PC-9 (cell line): Measurements from ENCODE around the gene P2RY8. TPM values are rescaled to one million over a fixed set of nuclear protein-coding genes. Genes with fewer than 3 reads are reported as not detected.
"Not testable (repeated sequence)": the region's sequence is repeated elsewhere in the genome, so short reads cannot be mapped to it uniquely, and the experiment has no call there.

Source experiments
- BruUV-seq: library from RNA; stranded (reverse); fragments of 400-500 nt; replicated peaks from 2 replicates; lab custom pipeline; 2021; lab: Mats Ljungman, UMichigan
- CTCF ChIA-PET: fragments of 300-600 bp; sonication (Branson Sonifier 250); formaldehyde crosslinking; loops from one replicate; lab custom pipeline; 2022; ENCODE audit warnings: antibody characterized with exemption; lab: Charles Lee
- POLR2A ChIA-PET: fragments of 300-600 bp; sonication (Branson Sonifier 250); formaldehyde crosslinking; loops from one replicate; lab custom pipeline; 2022; ENCODE audit warnings: antibody characterized with exemption; ENCODE audit not compliant: unreplicated experiment; lab: Charles Lee
- DNase-seq, 2 experiments: peaks; one replicate each; pipeline versions ENCODE4 v3.0.0 to v3.0.0-alpha.2; 2015 to 2022; ENCODE audit warnings: mixed read lengths in 1 of 2
- H2AFZ ChIP-seq: fragments of 200-600 bp; sonication (generic); 2 replicates; pipeline ENCODE4 v1.8.1; 2017; ENCODE audit warnings: antibody characterized with exemption
- H3F3A ChIP-seq: fragments of 200-600 bp; sonication (generic); 2 replicates; pipeline ENCODE4 v1.8.1; 2017; ENCODE audit warnings: antibody characterized with exemption, mild to moderate bottlenecking, low read depth; ENCODE audit not compliant: insufficient read depth
- H3K27ac ChIP-seq: fragments of 200-600 bp; sonication (generic); 2 replicates; pipeline ENCODE4 v1.6.1; 2016; ENCODE audit warnings: mixed run types
- H3K27me3 ChIP-seq: fragments of 200-600 bp; sonication (generic); 2 replicates; pipeline ENCODE4 v1.6.1; 2016; ENCODE audit warnings: low read depth, mixed run types; ENCODE audit not compliant: insufficient read depth
- H3K36me3 ChIP-seq: fragments of 200-600 bp; sonication (generic); 2 replicates; pipeline ENCODE4 v1.6.1; 2016; ENCODE audit warnings: low read depth, mixed run types
- H3K4me1 ChIP-seq: fragments of 200-600 bp; sonication (generic); replicated peaks from 2 replicates; pipeline ENCODE4 v1.6.1; 2016; ENCODE audit warnings: mixed run types; ENCODE audit not compliant: insufficient read depth
- H3K4me2 ChIP-seq: fragments of 200-600 bp; sonication (generic); 2 replicates; pipeline ENCODE4 v1.6.1; 2017; ENCODE audit warnings: mixed run types
- H3K4me3 ChIP-seq: fragments of 200-600 bp; sonication (generic); 2 replicates; pipeline ENCODE4 v1.6.1; 2016; ENCODE audit warnings: mixed run types
- H3K79me2 ChIP-seq: fragments of 200-600 bp; sonication (generic); 2 replicates; pipeline ENCODE4 v1.6.1; 2017; ENCODE audit warnings: low read depth, mixed run types
- H3K9me2 ChIP-seq: fragments of 200-600 bp; sonication (generic); 2 replicates; pipeline ENCODE4 v1.8.1; 2017; ENCODE audit warnings: mild to moderate bottlenecking; ENCODE audit not compliant: insufficient read depth
- H3K9me3 ChIP-seq: fragments of 200-600 bp; sonication (generic); 2 replicates; pipeline ENCODE4 v1.8.1; 2016; ENCODE audit warnings: low read depth; ENCODE audit not compliant: insufficient read depth
- H4K20me1 ChIP-seq: fragments of 200-600 bp; sonication (generic); 2 replicates; pipeline ENCODE4 v1.8.1; 2017; ENCODE audit not compliant: insufficient read depth
- EZH2 ChIP-seq: fragments of 200-600 bp; sonication (generic); IDR thresholded peaks from 2 replicates; pipeline ENCODE4 v1.8.0; 2017; ENCODE audit warnings: antibody characterized with exemption, low read depth
- intact Hi-C: fragments of 100-400 bp; cut with micrococcal nuclease; formaldehyde crosslinking; loops from one replicate; pipeline ENCODE4 v1.10.0; 2022; ENCODE audit not compliant: unreplicated experiment
- total RNA-seq: library from RNA; stranded (reverse); gene quantifications from 2 replicates; pipeline ENCODE4 v1.2.3, GENCODE V29; 2021
- TF ChIP-seq, protein P1 (sequence below): fragments of 200-600 bp; sonication (generic); conservative IDR thresholded peaks from 2 replicates; pipeline ENCODE4 v1.6.1; 2017; ENCODE audit warnings: mixed run types, antibody characterized with exemption, mild to moderate bottlenecking, moderate library complexity

Gene P2RY8
- total RNA-seq, 1 experiment from 2014 or later = not detected

DNA sequence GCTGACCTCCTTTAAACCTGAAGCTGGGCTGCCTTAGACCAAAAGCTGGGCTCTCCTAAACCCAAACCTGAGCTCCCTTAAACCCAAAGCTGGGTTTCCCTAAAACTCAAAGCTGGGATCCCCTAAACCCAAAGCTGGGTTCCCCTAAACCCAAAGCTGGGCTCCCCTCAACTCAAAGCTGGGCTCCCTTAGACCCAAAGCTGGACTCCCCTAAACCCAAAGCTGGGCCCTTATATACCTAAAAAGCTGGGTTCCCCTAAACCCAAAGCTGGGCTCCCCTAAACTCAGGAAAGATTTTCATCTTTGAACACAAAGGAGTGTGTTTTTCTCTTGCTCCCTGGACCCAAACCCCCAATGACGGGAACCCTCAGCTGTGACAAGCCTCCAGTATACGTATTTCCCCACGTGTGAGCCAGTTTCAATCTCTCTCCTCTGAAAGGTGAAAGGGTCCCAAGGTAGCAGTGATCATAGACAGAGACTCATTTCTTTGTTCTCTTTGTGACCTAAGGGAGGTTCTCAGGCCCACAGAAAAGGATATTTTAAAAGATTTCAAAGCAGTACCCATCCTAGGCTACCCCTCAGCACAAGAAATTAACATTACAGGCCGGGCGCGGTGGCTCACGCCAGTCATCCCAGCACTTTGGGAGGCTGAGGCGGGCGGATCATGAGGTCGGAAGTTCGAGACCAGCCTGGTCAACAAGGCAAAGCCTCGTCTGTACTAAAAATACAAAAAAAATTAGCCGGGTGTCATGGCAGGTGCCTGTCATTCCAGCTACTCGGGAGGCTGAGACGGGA lies 52.9 kb downstream of the P2RY8 start:
- no peaks in the 10 kb centered on the region for H3K4me1 ChIP-seq
- H3K79me2 ChIP-seq = no peaks in the 10 kb centered on the region
- TF ChIP-seq, protein P1, sequence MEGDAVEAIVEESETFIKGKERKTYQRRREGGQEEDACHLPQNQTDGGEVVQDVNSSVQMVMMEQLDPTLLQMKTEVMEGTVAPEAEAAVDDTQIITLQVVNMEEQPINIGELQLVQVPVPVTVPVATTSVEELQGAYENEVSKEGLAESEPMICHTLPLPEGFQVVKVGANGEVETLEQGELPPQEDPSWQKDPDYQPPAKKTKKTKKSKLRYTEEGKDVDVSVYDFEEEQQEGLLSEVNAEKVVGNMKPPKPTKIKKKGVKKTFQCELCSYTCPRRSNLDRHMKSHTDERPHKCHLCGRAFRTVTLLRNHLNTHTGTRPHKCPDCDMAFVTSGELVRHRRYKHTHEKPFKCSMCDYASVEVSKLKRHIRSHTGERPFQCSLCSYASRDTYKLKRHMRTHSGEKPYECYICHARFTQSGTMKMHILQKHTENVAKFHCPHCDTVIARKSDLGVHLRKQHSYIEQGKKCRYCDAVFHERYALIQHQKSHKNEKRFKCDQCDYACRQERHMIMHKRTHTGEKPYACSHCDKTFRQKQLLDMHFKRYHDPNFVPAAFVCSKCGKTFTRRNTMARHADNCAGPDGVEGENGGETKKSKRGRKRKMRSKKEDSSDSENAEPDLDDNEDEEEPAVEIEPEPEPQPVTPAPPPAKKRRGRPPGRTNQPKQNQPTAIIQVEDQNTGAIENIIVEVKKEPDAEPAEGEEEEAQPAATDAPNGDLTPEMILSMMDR = no peak
- H4K20me1 ChIP-seq = no peaks in the 10 kb centered on the region
- no TSS peak for BruUV-seq
- H3K36me3 ChIP-seq = no peaks in the 10 kb centered on the region
- POLR2A ChIA-PET = no interaction called here
- peaks cover 4% of the 10 kb centered on the region; the same call in 1 of the 2 replicates for H3K9me3 ChIP-seq
- intact Hi-C loops = no loop called here
- H3K27me3 ChIP-seq = peaks cover 55% of the 10 kb centered on the region
- H3K4me3 ChIP-seq = no peak overlapping the region
- H3K4me2 ChIP-seq = no peak overlapping the region
- DNase-seq = no peak
- no peaks in the 10 kb centered on the region; the same call in 1 of the 2 replicates for H3F3A ChIP-seq
- CTCF ChIA-PET = no interaction called here
- H3K27ac ChIP-seq = no peak overlapping the region
- no peak overlapping the region for H2AFZ ChIP-seq
- no peaks in the 10 kb centered on the region for H3K9me2 ChIP-seq

DNA sequence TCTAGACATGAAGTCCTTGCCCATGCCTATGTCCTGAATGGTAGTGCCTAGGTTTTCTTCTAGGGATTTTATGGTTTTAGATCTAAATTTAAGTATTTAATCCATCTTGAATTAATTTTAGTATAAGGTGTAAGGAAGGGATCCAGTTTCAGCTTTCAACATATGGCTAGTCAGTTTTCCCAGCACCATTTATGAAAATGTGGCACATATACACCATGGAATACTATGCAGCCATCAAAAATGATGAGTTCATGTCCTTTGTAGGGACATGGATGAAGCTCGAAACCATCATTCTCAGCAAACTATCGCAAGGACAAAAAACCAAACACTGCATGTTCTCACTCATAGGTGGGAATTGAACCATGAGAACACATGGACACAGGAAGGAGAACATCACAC lies 54.5 kb downstream of the P2RY8 start:
- peaks cover 59% of the 10 kb centered on the region for H3K27me3 ChIP-seq
- H3K9me3 ChIP-seq, POLR2A ChIA-PET, H3K36me3 ChIP-seq, BruUV-seq, H3K4me2 ChIP-seq, H4K20me1 ChIP-seq, H3K79me2 ChIP-seq, H3F3A ChIP-seq, H3K4me1 ChIP-seq, DNase-seq, CTCF ChIA-PET, H3K4me3 ChIP-seq, intact Hi-C loops, H2AFZ ChIP-seq, H3K9me2 ChIP-seq, H3K27ac ChIP-seq: not testable (repeated sequence)

DNA sequence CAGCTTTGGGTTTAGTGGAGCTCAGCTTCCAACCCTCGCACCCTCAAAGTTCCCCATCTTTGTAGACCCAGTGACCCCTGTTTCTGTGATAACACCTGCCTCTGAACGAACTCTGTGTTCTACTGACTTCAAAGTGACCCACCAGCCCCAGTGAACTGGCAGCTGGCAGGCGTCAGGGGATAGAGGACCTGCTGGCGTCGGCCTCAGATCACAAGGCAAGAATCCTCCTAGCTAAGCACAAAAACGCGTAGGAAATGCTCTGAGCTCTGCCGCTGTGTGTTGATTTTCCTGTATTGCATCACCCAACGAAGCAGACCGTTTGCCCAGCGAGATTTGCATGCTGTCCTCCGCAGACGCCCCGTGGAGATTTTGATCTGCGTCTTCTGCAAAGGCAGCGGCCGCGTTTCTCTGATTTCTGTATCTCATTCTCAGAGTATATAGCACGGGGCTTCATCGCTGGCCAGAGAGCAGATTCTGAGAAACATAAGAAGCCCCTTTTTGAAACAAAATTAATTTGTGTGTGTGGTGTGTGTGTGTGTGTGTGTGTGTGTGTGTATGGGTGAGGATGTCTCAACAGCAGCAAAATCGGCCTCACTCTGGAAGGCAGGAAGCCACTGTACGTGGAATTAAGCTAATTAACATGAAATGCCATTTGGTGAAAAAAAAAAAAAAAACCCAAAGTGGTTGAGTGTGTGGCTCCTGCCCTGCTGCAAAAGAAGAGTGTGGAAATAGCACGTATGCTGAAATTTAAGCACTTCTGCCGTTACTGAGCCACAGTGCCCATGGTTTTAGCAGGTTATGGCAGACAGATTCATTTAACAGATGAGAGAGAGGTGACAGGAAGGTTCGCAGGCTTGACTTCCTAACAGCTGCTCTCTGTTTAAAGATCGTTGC lies 55.1 kb downstream of the P2RY8 start:
- peak; percentile 15 to 50 for DNase-seq
- Histone ChIP-seq H3K4me3 (peak overlapping the region; percentile 43; the same call in 1 of the 2 replicates), H3K27me3 (peaks cover 59% of the 10 kb centered on the region), H4K20me1 (no peaks in the 10 kb centered on the region), H3K9me3 (peaks cover 4% of the 10 kb centered on the region; the same call in 1 of the 2 replicates), H3K9me2 (no peaks in the 10 kb centered on the region), H3K36me3 (no peaks in the 10 kb centered on the region), H3F3A (no peaks in the 10 kb centered on the region; the same call in 1 of the 2 replicates), H3K79me2 (no peaks in the 10 kb centered on the region), H3K27ac (no peak overlapping the region), H3K4me2 (peak overlapping the region; percentile 72), H2AFZ (peak overlapping the region; percentile 79), H3K4me1 (no peaks in the 10 kb centered on the region)
- intact Hi-C loops = no loop called here
- no peak for TF ChIP-seq EZH2
- TF ChIP-seq, protein P1 = no peak
- ChIA-PET CTCF (no interaction called here), POLR2A (no interaction called here)
- no TSS peak for BruUV-seq
